ENCODE measurements around the gene DYNLL2. TPM values are rescaled to one million over a fixed set of nuclear protein-coding genes. Genes with fewer than 3 reads are reported as not detected.

Gene DYNLL2
- total RNA-seq, 1 donor from 2014 or later: 19.6 TPM

DNA sequence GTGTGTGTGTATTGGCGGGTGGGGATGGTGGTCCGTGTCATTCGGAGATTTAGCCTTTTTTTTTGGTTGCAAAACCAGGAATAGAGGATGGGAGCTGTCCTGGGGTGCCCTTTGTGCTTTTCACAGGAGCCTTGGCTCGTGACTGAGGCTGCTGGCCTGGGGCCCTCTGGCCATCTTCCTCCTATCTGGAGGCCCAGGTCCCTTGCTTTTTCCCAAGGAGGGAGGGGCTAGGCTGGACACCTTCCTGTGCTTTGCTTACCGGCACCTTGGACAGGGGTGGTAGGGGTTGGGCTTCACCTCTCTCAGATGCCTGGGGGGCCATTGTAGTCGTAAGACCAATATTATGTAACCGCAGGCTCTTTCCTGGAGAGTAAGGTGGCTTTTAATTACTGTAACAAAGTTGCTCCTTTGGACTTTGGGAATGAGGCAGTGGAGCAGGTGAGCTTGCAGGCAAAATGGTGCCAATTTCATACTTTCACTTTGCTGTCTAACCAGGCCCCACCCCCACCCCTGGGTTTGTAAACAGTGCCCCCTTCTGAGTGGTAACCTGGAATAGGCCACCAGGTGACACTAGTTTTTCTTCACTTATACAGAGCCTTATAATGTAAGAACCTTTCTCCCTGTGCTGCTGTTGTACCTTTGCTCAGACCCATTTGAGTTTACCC, 1.2 kb downstream of the DYNLL2 start:
- no peak for TF ChIP-seq CTCF (IDR thresholded peaks at IDR 0.05)
- Mint-ChIP-seq H3K36me3 (ENCODE audit: low read depth) (peaks cover 40% of the 10 kb centered on the region), H3K27ac (peak overlapping the region; percentile 70), H3K27me3 (no peaks in the 10 kb centered on the region), H3K4me1 (peaks cover 42% of the 10 kb centered on the region), H3K4me3 (peak overlapping the region; percentile 86), H3K9me3 (no peaks in the 10 kb centered on the region)
- no peak for DNase-seq
- no peak for ATAC-seq (ENCODE audit: low read depth)
- intact Hi-C loops (cut with micrococcal nuclease): loop anchor here (1.0 to 10.0 kb wide), 4 partner anchors 29 to 1000 kb away; partner anchors contain the start of genes AKAP1, MRPS23 and SRSF1
- CTCF ChIA-PET: no interaction called here
- POLR2A ChIA-PET: interaction anchor here (1.0 to 3.4 kb wide), 4 partner anchors 78 to 235 kb away, joined by 3 to 55 read pairs (median 14); partner anchors contain the start of genes MRPS23 and SRSF1

- Mint-ChIP-seq H3K4me3 (peak overlapping the region; percentile 86), H3K27me3 (no peaks in the 10 kb centered on the region), H3K4me1 (peaks cover 42% of the 10 kb centered on the region), H3K36me3 (ENCODE audit: low read depth) (peaks cover 48% of the 10 kb centered on the region), H3K9me3 (no peaks in the 10 kb centered on the region), H3K27ac (peak overlapping the region; percentile 70)
- ATAC-seq (ENCODE audit: low read depth) (no peak), DNase-seq (no peak)
- no peak for TF ChIP-seq CTCF (IDR thresholded peaks at IDR 0.05)
- POLR2A ChIA-PET: interaction anchor here (1.0 kb wide), 1 partner anchor 225 kb away, joined by 4 read pairs; no protein-coding TSS in a partner anchor
- intact Hi-C loops (cut with micrococcal nuclease): loop anchor here (10.0 kb wide), 1 partner anchor 1000 kb away; the partner anchor contains the start of gene AKAP1
- CTCF ChIA-PET: no interaction called here
These were observed 2.0 kb downstream of the DYNLL2 start for GRCh38 chr17:58085039-58085715.

- CTCF ChIA-PET: no interaction called here
- ATAC-seq (ENCODE audit: low read depth): no peak
- intact Hi-C loops (cut with micrococcal nuclease): loop anchor here (10.0 kb wide), 1 partner anchor 1002 kb away; the partner anchor contains the start of gene AKAP1
- peaks cover 65% of the 10 kb centered on the region for H3K36me3 Mint-ChIP-seq (ENCODE audit: low read depth)
- H3K4me1 Mint-ChIP-seq: peaks cover 42% of the 10 kb centered on the region
- POLR2A ChIA-PET: interaction anchor here (0.6 to 1.3 kb wide), 2 partner anchors 80 to 482 kb away, joined by 3 to 6 read pairs; partner anchors contain the start of gene SRSF1
- no peaks in the 10 kb centered on the region for H3K27me3 Mint-ChIP-seq
- H3K27ac Mint-ChIP-seq: no peak overlapping the region
- DNase-seq: no peak
- H3K9me3 Mint-ChIP-seq: no peaks in the 10 kb centered on the region
- H3K4me3 Mint-ChIP-seq: no peak overlapping the region
- TF ChIP-seq CTCF (IDR thresholded peaks at IDR 0.05): no peak
These were observed 3.7 kb downstream of the DYNLL2 start for GRCh38 chr17:58086953-58087352.

GRCh38 chr17:58088624-58089023, 5.4 kb downstream of the DYNLL2 start:
- Mint-ChIP-seq H3K4me1 (peaks cover 39% of the 10 kb centered on the region), H3K27ac (no peak overlapping the region), H3K9me3 (no peaks in the 10 kb centered on the region), H3K4me3 (no peak overlapping the region), H3K27me3 (no peaks in the 10 kb centered on the region), H3K36me3 (ENCODE audit: low read depth) (peaks cover 81% of the 10 kb centered on the region)
- DNase-seq: no peak
- intact Hi-C loops (cut with micrococcal nuclease): loop anchor here (10.0 kb wide), 1 partner anchor 1004 kb away; the partner anchor contains the start of gene AKAP1
- TF ChIP-seq CTCF (IDR thresholded peaks at IDR 0.05): no peak
- CTCF ChIA-PET: no interaction called here
- POLR2A ChIA-PET: no interaction called here
- no peak for ATAC-seq (ENCODE audit: low read depth)

DNA sequence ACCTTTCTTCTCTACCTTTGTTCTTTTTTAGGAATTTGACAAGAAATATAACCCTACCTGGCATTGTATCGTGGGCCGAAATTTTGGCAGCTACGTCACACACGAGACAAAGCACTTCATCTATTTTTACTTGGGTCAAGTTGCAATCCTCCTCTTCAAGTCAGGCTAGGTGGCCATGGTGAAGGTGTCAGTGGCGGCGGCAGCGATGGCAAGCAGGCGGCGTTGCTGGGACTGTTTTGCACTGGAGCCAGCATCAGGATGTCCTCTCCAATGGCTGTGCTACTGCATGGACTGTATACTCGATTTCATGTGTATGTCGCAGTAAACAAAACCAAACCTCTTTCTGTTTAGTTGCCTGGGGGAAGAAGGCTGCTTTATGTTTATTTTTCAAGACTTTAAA, 5.9 kb downstream of the DYNLL2 start:
- CTCF ChIA-PET: no interaction called here
- TF ChIP-seq CTCF (IDR thresholded peaks at IDR 0.05): no peak
- no peak overlapping the region for H3K27ac Mint-ChIP-seq
- H3K4me3 Mint-ChIP-seq: no peak overlapping the region
- H3K4me1 Mint-ChIP-seq: peaks cover 39% of the 10 kb centered on the region
- peaks cover 86% of the 10 kb centered on the region for H3K36me3 Mint-ChIP-seq (ENCODE audit: low read depth)
- no peak for DNase-seq
- POLR2A ChIA-PET: no interaction called here
- ATAC-seq (ENCODE audit: low read depth): no peak
- intact Hi-C loops (cut with micrococcal nuclease): loop anchor here (10.0 kb wide), 1 partner anchor 1004 kb away; the partner anchor contains the start of gene AKAP1
- H3K9me3 Mint-ChIP-seq: no peaks in the 10 kb centered on the region
- no peaks in the 10 kb centered on the region for H3K27me3 Mint-ChIP-seq
